ENCODE measurements around the gene CALR3.

The CALR3 gene

GRCh38 chr19:16461630-16462051 lies 34.3 kb downstream of the CALR3 start:
- DNase-seq = no peak
- Histone ChIP-seq H3K4me1 (peaks cover 27% of the 10 kb centered on the region), H3K4me3 (ENCODE audit: low read depth, low read length) (no peak overlapping the region), H3K27me3 (no peaks in the 10 kb centered on the region), H3K36me3 (no peaks in the 10 kb centered on the region; the same call in 1 of the 2 replicates), H3K9me3 (no peaks in the 10 kb centered on the region)
- TF ChIP-seq CTCF (IDR thresholded peaks at IDR 0.05; ENCODE audit: low read depth, low read length) = no peak

- TF ChIP-seq CTCF (IDR thresholded peaks at IDR 0.05; ENCODE audit: low read depth, low read length) = no peak
- Histone ChIP-seq H3K4me3 (ENCODE audit: low read depth, low read length) (no peak overlapping the region), H3K27me3 (no peaks in the 10 kb centered on the region), H3K36me3 (no peaks in the 10 kb centered on the region; the same call in none of the 2 replicates), H3K4me1 (peaks cover 33% of the 10 kb centered on the region), H3K9me3 (no peaks in the 10 kb centered on the region)
- DNase-seq = no peak
Measured at GRCh38 chr19:16460454-16460853, 35.5 kb downstream of the CALR3 start.

- H3K4me1 ChIP-seq = peaks cover 33% of the 10 kb centered on the region
- no peaks in the 10 kb centered on the region for H3K9me3 ChIP-seq
- TF ChIP-seq CTCF (IDR thresholded peaks at IDR 0.05; ENCODE audit: low read depth, low read length) = no peak
- no peaks in the 10 kb centered on the region; the same call in none of the 2 replicates for H3K36me3 ChIP-seq
- no peak overlapping the region for H3K4me3 ChIP-seq (ENCODE audit: low read depth, low read length)
- H3K27me3 ChIP-seq = no peaks in the 10 kb centered on the region
- no peak for DNase-seq
Measured at GRCh38 chr19:16459680-16460079, 36.3 kb downstream of the CALR3 start.

GRCh38 chr19:16458391-16459341 lies 37.3 kb downstream of the CALR3 start:
- DNase-seq = no peak
- H3K4me3 ChIP-seq (ENCODE audit: low read depth, low read length) = no peak overlapping the region; the same call in 1 of the 2 replicates
- H3K36me3 ChIP-seq = no peaks in the 10 kb centered on the region; the same call in 1 of the 2 replicates
- H3K9me3 ChIP-seq = no peaks in the 10 kb centered on the region
- TF ChIP-seq CTCF (IDR thresholded peaks at IDR 0.05; ENCODE audit: low read depth, low read length) = no peak
- H3K27me3 ChIP-seq = no peaks in the 10 kb centered on the region
- peaks cover 24% of the 10 kb centered on the region for H3K4me1 ChIP-seq

- TF ChIP-seq CTCF (IDR thresholded peaks at IDR 0.05; ENCODE audit: low read depth, low read length) = no peak
Measured at GRCh38 chr19:16457954-16458331, 38.0 kb downstream of the CALR3 start.

More at GRCh38 chr19:16457954-16458331, 38.0 kb downstream of the CALR3 start:
- H3K27me3 ChIP-seq = no peaks in the 10 kb centered on the region
- no peak for DNase-seq
- H3K9me3 ChIP-seq = no peaks in the 10 kb centered on the region
- peak overlapping the region; percentile 54; the same call in 1 of the 2 replicates for H3K4me3 ChIP-seq (ENCODE audit: low read depth, low read length)
- H3K4me1 ChIP-seq = peaks cover 22% of the 10 kb centered on the region
- no peaks in the 10 kb centered on the region; the same call in 1 of the 2 replicates for H3K36me3 ChIP-seq
